GM18867 (cell line): ENCODE results near the gene ABCB9.

Experiments
- ATAC-seq: cut with Tn5 transposase; IDR thresholded peaks from one replicate; pipeline ENCODE4 v1.9.1; 2021; ENCODE audit warnings: mild to moderate bottlenecking, moderate library complexity; ENCODE audit not compliant: unreplicated experiment

ABCB9 gene

DNA sequence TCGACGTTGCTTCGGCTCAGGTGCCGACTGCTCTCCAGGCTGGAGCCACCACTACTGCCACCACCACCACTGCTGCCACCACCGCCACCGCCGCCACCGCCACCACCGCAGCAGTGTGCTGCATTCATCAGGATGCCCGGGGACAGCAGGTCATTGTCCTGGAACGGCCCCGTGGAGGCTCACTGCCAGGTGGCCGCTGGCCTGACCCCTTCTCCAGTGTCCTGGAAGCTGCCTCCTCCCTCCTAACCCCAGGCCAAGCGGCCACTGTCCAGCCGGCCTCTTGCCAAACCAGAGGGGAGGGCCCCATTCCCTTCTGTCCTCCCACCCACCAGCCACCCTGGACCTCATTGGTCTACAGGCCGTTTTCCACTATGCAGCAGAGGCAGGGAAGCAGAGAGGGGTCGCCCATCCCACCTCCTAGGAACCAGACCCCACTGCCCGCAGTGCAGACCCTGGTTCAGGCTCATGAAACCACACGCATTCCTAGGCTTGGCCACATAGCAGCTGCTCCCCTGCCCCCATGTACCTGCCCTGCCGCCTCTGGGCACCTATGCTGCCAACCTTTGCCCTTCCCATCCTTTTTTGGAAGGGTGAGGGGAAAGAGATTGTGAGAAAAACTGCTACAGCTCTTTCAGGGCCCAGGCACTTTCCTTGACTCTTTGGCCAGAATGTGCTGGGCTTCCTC is 29.4 kb upstream of the ABCB9 start:
- no peak for ATAC-seq

DNA sequence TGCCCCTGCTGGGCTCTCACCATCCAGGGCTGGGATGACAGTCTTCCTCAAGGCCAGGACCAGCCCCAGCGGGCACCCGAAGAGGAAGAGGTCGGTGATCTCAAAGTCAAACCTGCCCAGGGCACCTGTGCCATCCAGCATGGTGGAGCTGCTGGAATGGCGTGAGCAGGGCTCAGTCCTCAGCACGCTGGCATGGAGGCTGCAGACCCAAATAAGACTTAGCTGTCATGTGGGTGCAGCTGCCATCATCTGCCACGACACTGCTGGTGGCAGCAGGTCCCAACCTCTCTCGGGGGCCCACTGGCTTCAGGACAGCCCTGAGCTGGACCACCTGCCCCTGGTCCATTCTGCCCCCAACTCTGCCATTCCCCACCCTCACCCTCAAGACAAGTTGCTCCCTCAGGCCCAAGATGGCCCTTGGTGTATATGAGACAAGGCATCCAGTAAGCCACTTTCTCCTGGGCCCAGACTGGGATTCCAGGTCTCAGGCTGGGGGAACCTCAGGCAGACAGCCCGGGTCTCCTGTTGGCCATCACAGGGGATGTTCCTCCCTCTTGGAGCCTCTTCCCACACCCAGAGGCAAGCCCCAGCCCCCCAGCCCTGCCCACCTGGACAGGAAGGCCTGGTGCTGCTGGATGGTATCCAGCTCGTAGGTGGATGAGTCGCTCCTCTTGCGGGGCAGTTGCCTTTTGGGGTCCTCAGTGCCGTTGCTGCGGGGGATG is 28.7 kb upstream of the ABCB9 start:
- ATAC-seq, result no peak

DNA sequence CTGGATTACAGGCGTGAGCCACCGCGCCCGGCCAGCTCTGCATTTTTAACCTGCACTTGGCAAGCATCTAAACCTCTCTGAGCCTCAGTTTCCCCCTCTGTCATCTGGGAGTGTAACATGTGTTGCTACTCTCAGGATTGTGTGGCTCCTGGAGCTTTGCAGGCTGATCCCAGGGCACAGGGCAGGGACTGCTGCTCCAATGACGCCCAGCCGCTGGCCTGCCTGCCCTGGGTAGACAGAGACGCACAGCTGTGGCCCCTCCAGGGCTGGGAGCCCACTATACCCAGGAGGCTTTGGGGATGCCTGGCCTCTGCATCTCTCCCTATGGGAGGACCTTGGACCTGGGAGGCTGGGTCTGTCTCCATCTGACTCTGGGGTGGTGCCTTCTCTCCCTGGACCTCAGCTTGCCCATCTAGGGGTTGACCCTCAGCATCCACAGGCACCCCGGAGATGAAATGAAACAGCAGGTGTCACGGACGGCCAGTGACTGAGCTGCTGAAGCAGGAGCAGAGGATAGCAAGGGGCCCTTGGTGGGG is 27.9 kb upstream of the ABCB9 start:
- ATAC-seq, result no peak

DNA sequence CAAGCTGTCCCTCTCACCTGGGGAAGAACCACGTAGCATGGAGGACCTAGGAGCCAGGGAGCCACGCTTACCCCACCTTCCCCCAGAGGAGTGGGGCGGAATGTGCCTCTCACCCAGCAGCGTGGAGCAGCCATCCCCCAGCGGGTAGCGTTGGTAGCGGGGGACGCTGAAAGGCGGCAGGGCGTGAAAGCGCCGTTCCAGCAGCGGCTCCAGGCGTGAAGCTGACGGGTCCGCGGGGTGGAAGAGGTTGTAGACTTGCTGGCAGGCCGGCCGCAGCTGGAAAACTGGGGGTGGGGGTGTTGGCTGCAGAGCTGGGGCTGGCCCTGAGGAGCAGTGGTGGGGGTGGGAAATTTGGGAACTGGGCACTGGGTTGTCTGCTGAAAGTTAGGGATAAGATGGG is 26.1 kb upstream of the ABCB9 start:
- no peak for ATAC-seq

DNA sequence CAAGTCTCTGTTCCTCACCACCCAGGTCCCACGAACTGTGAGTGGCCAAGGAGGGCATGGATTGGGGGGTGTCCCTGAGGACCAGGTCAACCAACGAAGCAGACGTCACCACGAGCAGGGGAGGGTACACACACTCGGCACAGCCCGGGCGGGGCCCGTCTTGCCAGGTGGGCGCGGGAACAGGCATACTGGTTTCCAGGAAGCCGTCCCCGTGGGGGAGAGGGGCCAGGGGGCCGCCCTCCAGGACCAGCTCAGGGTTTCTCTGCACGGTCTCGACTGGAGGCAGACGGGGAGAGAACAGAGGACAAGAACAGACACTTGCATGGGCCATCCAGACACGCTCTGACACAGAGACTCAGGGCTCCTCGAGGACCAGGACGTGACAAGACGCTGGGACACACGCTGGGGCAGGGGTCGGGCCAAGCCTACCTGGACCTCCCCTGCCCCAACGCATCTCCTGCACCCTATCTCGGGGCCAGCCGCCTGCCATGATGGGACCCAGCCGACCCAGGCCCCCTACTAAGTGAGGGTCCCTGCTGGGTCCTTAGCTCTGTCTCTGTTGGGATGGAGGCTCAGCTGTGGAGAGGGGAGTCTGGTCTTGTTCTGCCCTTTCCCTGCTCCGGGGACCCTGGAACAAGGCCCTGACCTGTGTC is 25.5 kb upstream of the ABCB9 start:
- no peak for ATAC-seq

DNA sequence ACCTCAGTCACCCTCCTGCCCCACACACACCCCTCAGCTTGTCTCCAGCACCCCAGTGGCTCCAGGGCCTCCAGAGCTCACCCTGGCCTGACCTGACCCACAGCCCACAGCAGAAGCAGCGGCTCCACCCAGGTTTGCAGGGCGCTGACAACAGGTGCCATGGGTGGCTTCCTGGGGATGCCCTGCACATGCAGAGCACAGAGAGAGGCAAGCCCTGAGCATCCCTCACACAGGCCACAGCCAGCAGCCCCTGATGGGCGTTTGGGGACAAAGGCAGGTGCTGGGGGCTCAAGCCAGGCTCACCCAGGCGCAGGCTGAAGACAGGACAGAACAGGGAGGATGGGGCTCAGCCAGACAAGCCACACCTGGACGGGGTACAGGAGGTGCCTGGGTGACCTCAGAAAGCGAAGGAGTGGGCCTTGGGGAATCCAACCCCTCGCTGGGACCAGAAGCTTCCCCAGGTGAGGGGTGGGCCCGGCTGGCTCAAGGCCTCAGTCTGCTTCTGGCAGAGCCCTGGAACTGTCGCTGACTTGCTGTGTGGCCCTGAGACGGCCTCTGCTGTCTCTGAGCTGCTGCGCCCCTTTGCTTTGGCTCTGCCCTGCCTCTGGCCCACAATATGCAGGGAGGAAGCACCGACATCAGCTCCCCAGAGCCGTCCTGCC is 24.8 kb upstream of the ABCB9 start:
- no peak for ATAC-seq

DNA sequence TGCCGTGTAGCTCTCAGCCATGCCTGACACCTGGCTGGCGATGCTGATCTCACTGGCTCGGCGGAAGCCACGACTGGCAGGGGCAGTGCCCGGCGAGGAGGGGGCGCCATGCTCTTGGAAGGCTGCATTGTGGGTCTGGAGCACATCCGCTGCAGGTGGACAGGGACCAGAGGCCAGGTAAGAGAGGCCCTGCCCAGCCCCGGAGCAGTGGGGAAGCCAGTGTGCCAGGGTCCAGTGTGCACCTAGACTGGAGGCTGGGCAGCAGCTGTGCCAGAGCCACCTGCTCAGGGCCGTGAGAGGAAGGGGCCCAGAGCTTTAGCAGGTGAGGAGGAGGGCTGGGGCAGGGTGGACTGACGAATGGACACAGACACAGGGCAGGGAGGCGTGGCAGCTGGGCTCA is 24.3 kb upstream of the ABCB9 start:
- no peak for ATAC-seq

DNA sequence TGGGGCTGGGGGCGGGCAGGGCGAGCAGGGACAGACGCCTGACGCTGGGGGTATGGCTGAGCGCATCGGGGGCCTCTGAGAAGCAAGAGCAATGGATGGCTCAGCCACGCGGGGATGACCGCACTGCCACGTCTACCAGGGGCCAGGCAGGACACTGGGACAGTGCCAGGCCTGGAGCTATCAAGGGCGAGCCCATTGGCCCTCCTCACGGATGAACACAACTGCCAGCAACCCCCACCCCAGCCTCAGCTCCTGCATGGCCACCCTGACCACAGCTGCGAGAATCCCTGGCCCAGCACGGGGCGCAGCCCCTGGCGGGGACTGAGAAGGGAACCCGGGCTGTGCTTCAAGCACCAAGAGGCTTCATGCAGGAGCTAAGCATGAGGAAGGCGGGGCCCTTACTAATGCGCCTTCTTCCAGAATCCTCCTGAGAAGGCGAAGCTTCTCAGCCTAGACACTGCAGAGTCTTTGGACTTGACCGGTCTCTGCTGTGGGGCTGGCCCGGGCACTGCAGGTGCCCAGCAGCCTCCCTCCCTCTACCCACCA is 23.7 kb upstream of the ABCB9 start:
- no peak for ATAC-seq

DNA sequence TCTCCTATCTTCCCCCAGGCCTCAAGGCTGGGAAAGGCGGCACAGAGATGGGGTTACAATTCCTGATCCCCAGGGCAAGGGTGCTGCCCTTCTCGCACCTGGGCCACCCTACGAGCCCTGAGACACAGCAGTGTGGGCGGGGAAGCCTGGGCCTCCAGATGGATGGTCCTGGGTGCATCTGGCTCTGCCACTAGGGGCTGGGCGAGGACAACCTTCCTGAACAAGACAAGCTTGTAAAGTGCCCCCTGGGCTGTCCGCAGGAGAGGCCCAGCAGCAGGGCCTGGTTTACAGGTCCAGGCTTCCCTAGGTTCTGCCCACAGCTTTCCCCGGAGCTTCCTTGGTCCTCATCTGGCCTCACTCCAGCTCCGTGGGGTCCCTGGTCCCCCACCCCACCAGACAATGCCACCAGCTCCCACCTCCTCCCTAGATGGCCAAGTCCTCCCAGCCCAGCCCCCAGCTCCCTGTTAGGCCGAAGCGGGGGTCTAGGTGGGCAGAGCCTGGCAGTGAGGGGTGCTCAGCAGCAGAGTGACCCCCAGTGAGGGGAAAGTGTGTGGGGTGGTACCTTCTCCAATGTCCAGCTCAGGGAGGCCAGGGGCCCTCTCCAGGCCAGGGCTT is 23.1 kb upstream of the ABCB9 start:
- ATAC-seq, result no peak

DNA sequence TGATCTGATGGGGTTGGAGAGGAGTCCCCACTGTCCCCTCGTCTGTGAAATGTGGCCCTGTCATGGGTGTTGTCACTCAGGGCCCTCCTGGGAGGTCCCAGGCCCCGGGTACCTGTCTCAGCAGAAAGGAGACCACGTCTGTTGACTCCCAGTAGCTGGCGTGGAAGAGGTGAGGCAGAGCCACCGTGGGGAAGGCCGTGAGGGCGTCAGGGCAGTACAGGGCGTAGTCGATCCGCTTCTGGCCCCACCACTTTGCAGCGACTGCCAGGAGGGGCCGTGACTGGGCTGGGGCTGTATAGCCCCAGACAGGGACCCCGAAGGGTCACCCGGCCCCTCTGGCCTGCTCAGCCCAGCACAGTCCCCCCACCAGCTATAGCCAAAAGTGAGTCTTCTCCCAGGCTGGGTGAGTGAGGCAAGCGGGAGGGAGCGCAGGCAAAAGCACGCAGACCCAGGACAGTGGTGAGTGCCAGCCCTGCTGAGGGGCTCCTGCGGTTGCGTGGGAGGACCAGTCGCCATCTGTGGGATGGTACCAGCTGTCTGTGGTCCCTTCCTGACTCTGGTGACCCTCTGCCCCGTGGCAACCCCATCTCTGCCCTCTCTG is 22.4 kb upstream of the ABCB9 start:
- no peak for ATAC-seq

DNA sequence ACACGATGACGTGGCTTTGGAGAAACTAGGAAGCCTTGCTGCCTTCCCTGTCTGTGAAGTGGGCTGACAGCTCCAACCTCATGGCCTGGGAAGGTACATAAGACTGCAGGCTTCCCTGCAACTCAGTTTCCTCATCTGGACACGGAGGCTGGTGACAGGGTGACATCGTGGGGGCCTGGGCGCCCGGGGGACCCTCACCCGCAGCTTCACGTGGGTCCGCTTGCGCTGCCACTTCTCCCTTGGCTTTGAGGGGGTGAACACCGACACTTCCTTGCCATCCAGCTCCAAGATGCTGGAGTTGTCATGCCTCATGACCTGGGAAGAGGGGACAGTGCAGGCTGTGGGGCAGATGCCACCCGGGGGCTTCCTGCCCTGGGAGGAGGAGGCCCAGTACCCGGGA is 21.8 kb upstream of the ABCB9 start:
- ATAC-seq, result no peak

DNA sequence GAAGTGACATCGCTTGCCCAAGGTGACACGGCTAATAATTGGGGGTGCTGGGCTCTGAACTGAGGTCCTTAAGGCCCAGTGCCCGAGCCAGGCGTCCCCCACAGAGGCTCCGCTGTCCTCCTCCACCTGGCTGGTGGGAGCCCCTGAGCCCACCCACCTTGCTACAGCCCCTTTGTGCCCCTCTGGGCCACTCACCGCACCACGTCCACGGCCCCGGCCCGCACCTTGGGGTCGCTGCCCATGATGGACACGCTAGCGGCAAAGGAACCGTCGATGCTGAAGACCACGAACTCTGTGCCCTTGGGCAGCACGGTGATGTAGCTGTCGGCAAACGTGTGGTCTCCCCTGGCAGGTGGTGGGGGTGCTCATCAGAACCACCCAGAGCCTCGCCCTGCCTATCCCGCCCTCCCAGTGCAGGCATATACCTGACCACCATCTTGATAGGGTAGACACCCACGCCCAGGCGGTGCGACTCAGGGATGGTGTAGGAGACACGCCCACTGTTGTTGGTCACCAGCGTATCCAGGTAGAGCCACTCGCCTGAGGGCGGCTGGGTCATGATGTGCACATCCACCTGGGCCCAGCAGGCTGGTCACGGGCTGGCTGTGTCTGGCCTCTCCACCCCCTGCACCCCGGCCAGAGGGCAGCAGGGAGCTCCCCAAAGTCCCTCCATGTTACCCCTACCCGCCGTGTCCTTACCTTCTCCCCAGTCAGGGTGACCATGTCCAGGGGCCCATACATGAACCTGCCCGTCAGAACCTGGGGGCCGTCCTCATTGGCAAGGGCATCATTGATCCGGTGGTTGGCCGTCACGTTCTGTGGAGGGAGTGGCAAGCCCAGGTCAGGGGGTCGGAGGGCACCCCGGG is 21.1 kb upstream of the ABCB9 start:
- no peak for ATAC-seq

DNA sequence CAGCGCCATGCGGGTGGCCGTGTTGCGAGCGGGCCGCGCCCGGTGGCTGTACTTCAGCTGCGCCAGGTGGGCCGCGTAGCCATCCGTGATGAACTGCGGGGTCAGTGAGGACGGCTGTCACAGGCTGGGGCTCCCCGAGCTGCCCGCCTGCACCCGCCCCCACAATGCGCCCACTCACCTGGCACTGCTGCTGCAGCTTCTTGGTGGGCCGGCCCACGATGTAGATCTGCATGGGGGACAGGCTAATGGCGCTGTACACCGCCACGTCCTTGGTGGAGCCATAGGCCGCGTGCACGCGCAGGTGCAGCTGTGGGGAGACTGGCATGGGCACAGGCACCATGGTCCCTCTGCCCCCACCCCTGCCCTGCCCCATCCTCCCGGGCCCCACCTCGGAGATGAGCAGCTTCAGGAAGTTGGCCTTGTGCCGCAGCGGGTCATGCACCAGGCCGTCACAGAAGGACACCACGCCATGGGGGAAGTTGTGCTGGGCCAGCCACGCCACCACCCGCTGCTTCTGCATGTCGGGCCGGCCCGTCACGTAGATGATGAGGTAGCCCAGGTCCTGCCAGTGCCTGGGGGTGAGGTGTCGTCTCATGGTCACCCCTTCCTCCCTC is 20.1 kb upstream of the ABCB9 start:
- no peak for ATAC-seq

DNA sequence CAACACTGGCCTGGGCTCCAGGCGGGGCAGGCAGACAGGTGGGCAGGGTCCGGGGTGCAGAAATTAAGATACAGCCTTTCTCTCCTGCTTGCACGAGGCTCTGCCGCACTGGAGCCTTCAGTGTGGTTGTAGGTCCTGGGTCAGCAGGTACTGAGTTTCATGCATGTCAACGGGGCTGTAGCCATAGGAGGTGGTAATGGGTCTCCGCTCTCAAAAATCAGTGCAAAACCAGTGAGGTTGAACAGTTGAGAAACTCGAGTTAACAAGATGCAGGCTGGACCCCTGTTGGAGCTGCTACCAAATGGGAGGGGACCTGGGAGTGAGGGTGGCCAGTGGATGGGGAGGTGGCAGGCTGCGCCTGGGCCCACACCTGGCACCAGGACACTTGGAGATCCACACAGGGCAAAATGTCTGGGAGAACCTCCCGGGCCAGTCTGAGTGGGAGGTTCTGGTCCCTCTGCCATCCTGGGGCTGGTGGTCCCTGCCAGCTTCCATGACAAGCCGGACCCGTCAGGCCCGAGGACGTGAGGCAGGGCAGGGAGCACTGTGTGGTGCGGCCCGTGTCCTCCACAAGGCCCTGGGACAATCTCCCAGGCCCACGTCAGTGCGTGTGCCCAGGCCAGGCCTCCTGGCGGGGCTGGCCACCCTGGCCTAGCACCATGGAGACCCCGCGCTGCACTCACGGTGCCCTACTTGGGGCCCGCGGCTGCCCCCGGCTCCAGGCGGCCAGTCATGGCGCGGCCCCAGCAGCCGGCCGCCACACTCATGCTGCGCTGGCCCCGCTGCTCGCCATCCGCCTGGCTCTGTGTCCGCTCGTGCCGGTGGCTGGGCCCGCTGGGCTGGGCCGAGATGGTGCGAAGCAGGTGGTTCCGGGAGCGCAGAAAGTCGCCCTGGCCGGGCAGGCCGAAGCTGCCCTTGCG is 19.3 kb upstream of the ABCB9 start:
- no peak for ATAC-seq

DNA sequence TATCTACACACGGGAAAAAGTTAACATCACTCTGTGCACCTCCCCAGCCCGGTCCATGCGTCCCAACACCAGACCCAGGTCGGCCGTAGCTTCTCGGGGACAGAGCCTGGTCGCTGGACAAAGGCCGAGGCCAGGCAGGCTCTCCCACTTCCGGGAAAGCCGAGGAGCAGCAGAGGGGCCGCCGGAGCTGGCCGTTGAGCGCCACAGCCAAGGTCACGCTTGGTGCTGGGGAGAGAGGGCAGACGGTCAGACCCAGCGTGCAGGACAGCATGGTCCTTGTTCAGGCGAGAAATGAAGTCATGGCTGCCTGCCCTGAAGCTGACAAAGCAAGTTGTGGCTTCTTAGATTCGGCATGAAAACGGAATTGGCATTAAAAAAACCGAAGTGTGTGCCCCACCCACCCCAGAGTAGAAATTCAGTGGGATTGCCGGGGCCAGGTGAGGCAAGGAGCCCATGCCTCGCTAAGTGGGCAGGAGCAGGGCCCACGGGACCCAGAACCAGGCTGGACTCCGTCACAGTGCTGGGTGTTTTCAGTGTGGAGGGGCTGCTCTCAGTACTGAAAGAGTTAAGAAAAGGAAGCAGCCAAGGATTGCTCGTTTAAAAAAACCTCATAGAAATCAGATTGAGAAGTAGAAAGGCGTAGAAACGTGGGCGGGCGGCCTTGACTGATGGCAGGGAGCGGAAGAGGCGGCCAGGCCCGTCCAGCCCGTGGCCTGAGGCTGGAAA is 18.5 kb upstream of the ABCB9 start:
- ATAC-seq, result no peak

DNA sequence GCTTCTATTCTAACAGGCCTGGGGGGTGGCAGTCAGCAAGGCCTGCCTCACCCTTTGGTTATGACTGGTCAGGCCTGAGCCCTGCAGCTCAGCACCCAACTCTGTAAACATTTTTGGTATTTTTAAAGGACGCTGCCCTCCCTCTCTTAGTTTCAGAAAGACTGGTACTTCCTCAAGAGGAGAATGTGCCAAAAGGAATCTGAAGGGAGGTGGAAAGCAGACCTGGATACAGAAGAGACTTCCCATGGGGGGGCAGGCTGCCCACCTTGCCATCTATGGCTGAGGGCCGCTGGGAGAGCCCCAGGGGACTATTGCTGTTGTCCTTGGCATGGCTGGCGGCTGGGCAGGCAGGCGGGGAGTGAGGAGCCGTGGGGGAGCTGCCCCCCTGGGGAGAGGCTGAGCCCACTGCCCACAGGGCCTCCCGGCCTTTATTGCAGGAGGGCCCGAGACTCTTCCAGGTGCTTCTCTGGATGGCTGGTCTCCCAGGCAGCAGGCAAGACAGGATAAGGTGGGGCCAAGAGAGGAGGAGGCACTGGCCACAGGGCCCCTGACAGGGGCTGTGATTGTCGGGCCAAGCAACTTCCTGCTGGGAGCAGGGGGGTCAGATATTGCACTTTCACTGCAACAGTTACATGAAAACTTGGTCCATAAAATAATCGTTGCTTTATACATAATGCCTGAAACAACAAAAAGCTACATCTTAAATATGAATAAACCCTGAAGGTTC is 17.7 kb upstream of the ABCB9 start:
- ATAC-seq, result no peak
